Activated naive CD8-positive, alpha-beta T cell treated with anti-CD3 and anti-CD28 coated beads, Interleukin-2, amount 10 ng/mL, durations not matched to agents 7 days and 5 days (primary cell): Measurements from ENCODE around the gene RUNX1. TPM values are rescaled to one million over a fixed set of nuclear protein-coding genes. Genes with fewer than 3 reads are reported as not detected.
"Not testable (repeated sequence)": the region's sequence is repeated elsewhere in the genome, so short reads cannot be mapped to it uniquely, and the experiment has no call there.

Source experiments
- ATAC-seq: fragments of 150-1000 bp; cut with Tn5 transposase; one replicate; pipeline ENCODE4 v1.10.0; 2021; ENCODE audit warnings: low read depth, moderate library complexity
- POLR2A ChIA-PET: fragments of 350-600 bp; sonication (Branson Sonifier 250); formaldehyde crosslinking; loops from one replicate; lab custom pipeline; 2021; ENCODE audit warnings: antibody characterized with exemption; lab: Charles Lee
- DNase-seq: peaks from one replicate; pipeline ENCODE4 v3.0.0; 2021
- H3K27ac Mint-ChIP-seq: one replicate; pipeline ENCODE4 v1.8.0; 2022; ENCODE audit warnings: mild to moderate bottlenecking, mixed read lengths
- H3K27me3 Mint-ChIP-seq: one replicate; pipeline ENCODE4 v1.8.0; 2022; ENCODE audit warnings: mild to moderate bottlenecking, moderate library complexity, mixed read lengths
- H3K36me3 Mint-ChIP-seq: one replicate; pipeline ENCODE4 v1.8.0; 2021; ENCODE audit warnings: mild to moderate bottlenecking, mixed read lengths
- H3K4me1 Mint-ChIP-seq: one replicate; pipeline ENCODE4 v1.8.0; 2021; ENCODE audit warnings: mixed read lengths
- H3K4me3 Mint-ChIP-seq: one replicate; pipeline ENCODE4 v1.8.0; 2022; ENCODE audit warnings: mild to moderate bottlenecking, moderate library complexity, mixed read lengths
- H3K9me3 Mint-ChIP-seq: one replicate; pipeline ENCODE4 v1.8.0; 2021; ENCODE audit warnings: mixed read lengths
- total RNA-seq, 2 experiments: library from RNA; stranded (reverse); gene quantifications; one replicate each; pipeline ENCODE4 v1.2.3, GENCODE V29; 2021

Gene RUNX1
- total RNA-seq, 2 experiments from 2014 or later = 23.0 to 29.7 TPM

DNA sequence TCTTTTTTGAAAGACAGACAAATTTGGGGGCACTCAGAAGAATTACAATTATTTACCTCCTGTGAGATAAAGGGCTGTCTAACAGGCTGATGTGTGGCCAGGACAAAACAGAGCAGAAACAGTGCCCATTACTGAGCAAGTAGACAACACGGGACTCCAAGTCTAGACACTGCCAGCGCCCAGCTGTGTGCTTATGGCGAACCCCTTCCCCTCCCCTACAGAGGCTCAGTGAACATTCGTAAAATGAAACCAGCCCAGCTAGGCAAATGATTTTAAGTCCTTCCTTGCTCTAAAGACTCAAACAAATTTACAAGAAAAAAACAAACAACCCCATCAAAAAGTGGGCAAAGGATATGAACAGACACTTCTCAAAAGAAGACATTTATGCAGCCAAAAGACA is 91.1 kb downstream of the RUNX1 start:
- POLR2A ChIA-PET = no interaction called here
- peaks cover 18% of the 10 kb centered on the region for H3K4me1 Mint-ChIP-seq
- H3K27ac Mint-ChIP-seq = no peak overlapping the region
- H3K27me3 Mint-ChIP-seq = no peaks in the 10 kb centered on the region
- H3K4me3 Mint-ChIP-seq = no peak overlapping the region
- peaks cover 4% of the 10 kb centered on the region for H3K36me3 Mint-ChIP-seq
- DNase-seq (no peak), ATAC-seq (no peak)
- no peaks in the 10 kb centered on the region for H3K9me3 Mint-ChIP-seq

GRCh38 chr21:34956416-34957316 is 92.4 kb downstream of the RUNX1 start:
- Mint-ChIP-seq H3K27ac (no peak overlapping the region), H3K27me3 (no peaks in the 10 kb centered on the region), H3K4me3 (no peak overlapping the region), H3K4me1 (peaks cover 9% of the 10 kb centered on the region), H3K9me3 (no peaks in the 10 kb centered on the region), H3K36me3 (peaks cover 4% of the 10 kb centered on the region)
- POLR2A ChIA-PET = no interaction called here
- ATAC-seq (no peak), DNase-seq (no peak)

DNA sequence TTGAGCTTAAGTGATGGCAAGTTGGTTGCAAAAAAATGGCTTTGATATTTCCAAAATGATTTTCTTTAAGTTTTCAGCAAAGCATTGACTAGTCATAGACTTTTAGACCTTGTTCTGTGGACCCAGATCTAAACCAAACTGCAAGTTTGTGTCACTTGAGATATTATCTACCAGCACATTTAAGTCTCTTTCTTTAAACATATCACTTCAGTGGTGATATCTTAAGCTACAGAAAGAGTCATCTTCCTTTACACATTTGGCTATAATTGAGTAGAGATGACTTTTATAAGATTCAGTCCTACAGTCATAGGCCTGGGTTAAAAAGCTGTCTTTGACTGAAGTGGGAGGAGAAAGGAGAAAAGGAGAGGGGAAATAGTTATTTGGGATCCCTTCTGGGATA is 95.2 kb downstream of the RUNX1 start:
- Mint-ChIP-seq H3K9me3 (no peaks in the 10 kb centered on the region), H3K27me3 (no peaks in the 10 kb centered on the region), H3K4me1 (peaks cover 5% of the 10 kb centered on the region), H3K4me3 (no peak overlapping the region), H3K27ac (no peak overlapping the region), H3K36me3 (peaks cover 4% of the 10 kb centered on the region)
- POLR2A ChIA-PET = no interaction called here
- no peak for DNase-seq
- no peak for ATAC-seq

- POLR2A ChIA-PET = no interaction called here
- peaks cover 5% of the 10 kb centered on the region for H3K4me1 Mint-ChIP-seq
- no peaks in the 10 kb centered on the region for H3K9me3 Mint-ChIP-seq
- ATAC-seq (no peak), DNase-seq (no peak)
- H3K36me3 Mint-ChIP-seq = peaks cover 4% of the 10 kb centered on the region
- H3K4me3 Mint-ChIP-seq = no peak overlapping the region
- no peaks in the 10 kb centered on the region for H3K27me3 Mint-ChIP-seq
- no peak overlapping the region for H3K27ac Mint-ChIP-seq
These were observed 96.4 kb downstream of the RUNX1 start for GRCh38 chr21:34952701-34953100.

DNA sequence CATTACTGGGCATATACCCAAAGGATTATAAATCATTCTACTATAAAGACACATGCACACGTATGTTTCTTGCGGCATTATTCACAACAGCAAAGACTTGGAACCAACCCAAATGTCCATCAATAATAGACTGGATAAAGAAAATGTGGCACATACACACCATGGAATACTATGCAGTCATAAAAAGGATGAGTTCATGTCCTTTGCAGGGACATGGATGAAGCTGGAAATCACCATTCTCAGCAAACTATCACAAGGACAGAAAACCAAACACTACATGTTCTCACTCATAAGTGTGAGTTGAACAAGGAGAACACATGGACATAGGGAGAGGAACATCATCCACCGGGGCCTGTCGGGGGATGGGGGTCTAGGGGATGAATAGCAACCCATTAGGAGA is 97.2 kb downstream of the RUNX1 start:
- H3K36me3 Mint-ChIP-seq, H3K9me3 Mint-ChIP-seq, H3K27me3 Mint-ChIP-seq, DNase-seq, POLR2A ChIA-PET, H3K27ac Mint-ChIP-seq, H3K4me3 Mint-ChIP-seq, H3K4me1 Mint-ChIP-seq, ATAC-seq: not testable (repeated sequence)

DNA sequence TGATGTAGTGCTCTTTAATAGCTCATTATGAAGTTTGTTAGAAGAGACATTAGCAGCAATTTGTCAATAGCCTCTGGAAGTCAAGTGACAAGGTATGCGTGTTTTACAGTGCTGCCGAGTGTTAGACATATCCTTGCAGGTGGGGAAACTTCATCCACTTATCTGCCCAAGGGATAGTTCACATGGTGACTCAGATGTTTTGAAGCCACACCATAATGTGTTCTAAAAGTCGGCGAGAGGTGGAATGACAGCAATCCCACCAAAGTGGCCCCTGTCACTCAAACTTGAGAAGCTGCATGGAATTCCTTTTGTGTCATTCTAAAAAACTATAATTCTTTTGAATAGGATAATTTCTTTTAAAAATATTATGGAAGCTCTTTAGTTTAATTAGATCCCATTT is 98.1 kb downstream of the RUNX1 start:
- ATAC-seq (no peak), DNase-seq (no peak)
- Mint-ChIP-seq H3K4me3 (no peak overlapping the region), H3K9me3 (no peaks in the 10 kb centered on the region), H3K27ac (no peak overlapping the region), H3K36me3 (peaks cover 4% of the 10 kb centered on the region), H3K27me3 (no peaks in the 10 kb centered on the region), H3K4me1 (peaks cover 15% of the 10 kb centered on the region)
- POLR2A ChIA-PET = no interaction called here

GRCh38 chr21:34949499-34949898 is 99.6 kb downstream of the RUNX1 start:
- no peak for DNase-seq
- H3K4me3 Mint-ChIP-seq = no peak overlapping the region
- no peak overlapping the region for H3K27ac Mint-ChIP-seq

DNA sequence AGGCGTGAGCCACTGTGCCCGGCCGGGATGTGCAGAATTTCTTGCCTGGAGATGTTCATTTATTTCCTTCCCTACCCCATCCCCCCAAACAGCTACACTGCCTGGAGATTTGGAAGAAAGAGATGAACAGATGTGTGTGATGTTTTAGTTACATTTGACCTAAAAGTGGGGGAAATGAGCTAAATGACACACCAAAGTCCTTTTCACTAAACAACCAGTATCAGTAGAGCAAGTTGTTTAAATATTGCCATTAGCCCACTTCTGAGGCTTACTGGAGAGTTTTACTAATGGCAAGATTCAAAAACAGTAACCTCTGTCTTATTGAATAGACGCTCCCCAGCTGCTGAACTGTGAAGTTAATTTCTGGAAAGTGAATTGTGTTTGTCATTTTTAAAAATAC is 100.1 kb downstream of the RUNX1 start:
- Mint-ChIP-seq H3K27me3 (no peaks in the 10 kb centered on the region), H3K27ac (no peak overlapping the region), H3K36me3 (peaks cover 10% of the 10 kb centered on the region), H3K4me3 (no peak overlapping the region), H3K4me1 (peaks cover 25% of the 10 kb centered on the region), H3K9me3 (no peaks in the 10 kb centered on the region)
- ATAC-seq = no peak
- POLR2A ChIA-PET = no interaction called here
- DNase-seq = no peak

More at GRCh38 chr21:34949499-34949898, 99.6 kb downstream of the RUNX1 start:
- Mint-ChIP-seq H3K27me3 (no peaks in the 10 kb centered on the region), H3K36me3 (peaks cover 10% of the 10 kb centered on the region), H3K9me3 (no peaks in the 10 kb centered on the region), H3K4me1 (peaks cover 25% of the 10 kb centered on the region)
- no peak for ATAC-seq
- POLR2A ChIA-PET = no interaction called here

- Mint-ChIP-seq H3K27me3 (no peaks in the 10 kb centered on the region), H3K36me3 (peaks cover 10% of the 10 kb centered on the region), H3K4me1 (peaks cover 27% of the 10 kb centered on the region), H3K27ac (no peak overlapping the region), H3K4me3 (no peak overlapping the region), H3K9me3 (no peaks in the 10 kb centered on the region)
- no peak for ATAC-seq
- POLR2A ChIA-PET = no interaction called here
- no peak for DNase-seq
These were observed 100.9 kb downstream of the RUNX1 start for GRCh38 chr21:34948157-34948556.

- Mint-ChIP-seq H3K27ac (no peak overlapping the region), H3K36me3 (peaks cover 10% of the 10 kb centered on the region), H3K4me1 (peaks cover 27% of the 10 kb centered on the region), H3K27me3 (no peaks in the 10 kb centered on the region), H3K9me3 (no peaks in the 10 kb centered on the region), H3K4me3 (no peak overlapping the region)
- ATAC-seq (peak; percentile 34), DNase-seq (no peak)
- POLR2A ChIA-PET = no interaction called here
These were observed 102.1 kb downstream of the RUNX1 start for GRCh38 chr21:34946916-34947534.

GRCh38 chr21:34946385-34946840 is 102.7 kb downstream of the RUNX1 start:
- H3K9me3 Mint-ChIP-seq = no peaks in the 10 kb centered on the region
- POLR2A ChIA-PET = interaction anchor here (1.2 kb wide), 1 partner anchor 10 kb away, joined by 4 read pairs; no protein-coding TSS in a partner anchor
- DNase-seq = no peak
- no peak overlapping the region for H3K4me3 Mint-ChIP-seq
- H3K4me1 Mint-ChIP-seq = peaks cover 27% of the 10 kb centered on the region
- no peaks in the 10 kb centered on the region for H3K27me3 Mint-ChIP-seq
- H3K27ac Mint-ChIP-seq = peak overlapping the region; percentile 64
- peak; percentile 70 for ATAC-seq
- H3K36me3 Mint-ChIP-seq = peaks cover 10% of the 10 kb centered on the region

DNA sequence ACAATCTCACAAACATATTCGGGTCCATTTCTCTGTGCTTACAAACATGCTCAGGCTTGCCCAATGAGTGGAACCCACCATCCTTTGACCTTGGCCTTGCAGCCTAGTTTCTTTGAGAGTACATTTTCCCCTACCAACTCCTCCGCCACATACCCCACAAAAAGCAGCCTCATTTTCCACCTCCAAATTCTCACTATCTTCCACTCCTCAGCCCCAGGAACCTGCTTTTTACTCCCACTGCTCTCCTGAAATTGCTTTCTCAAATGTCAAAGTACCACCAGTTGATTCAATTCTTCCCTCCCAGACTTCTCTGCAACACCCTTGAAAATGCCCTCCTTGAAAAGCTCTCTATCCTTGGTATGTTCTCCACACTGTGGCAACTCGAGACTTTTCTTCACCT is 103.8 kb downstream of the RUNX1 start:
- H3K36me3 Mint-ChIP-seq = peaks cover 10% of the 10 kb centered on the region
- no peak overlapping the region for H3K4me3 Mint-ChIP-seq
- no peaks in the 10 kb centered on the region for H3K9me3 Mint-ChIP-seq
- DNase-seq (no peak), ATAC-seq (no peak)
- H3K4me1 Mint-ChIP-seq = peaks cover 29% of the 10 kb centered on the region
- peak overlapping the region; percentile 3 for H3K27ac Mint-ChIP-seq
- POLR2A ChIA-PET = interaction anchor here (1.2 kb wide), 1 partner anchor 9 kb away, joined by 4 read pairs; no protein-coding TSS in a partner anchor
- H3K27me3 Mint-ChIP-seq = peaks cover 3% of the 10 kb centered on the region

DNA sequence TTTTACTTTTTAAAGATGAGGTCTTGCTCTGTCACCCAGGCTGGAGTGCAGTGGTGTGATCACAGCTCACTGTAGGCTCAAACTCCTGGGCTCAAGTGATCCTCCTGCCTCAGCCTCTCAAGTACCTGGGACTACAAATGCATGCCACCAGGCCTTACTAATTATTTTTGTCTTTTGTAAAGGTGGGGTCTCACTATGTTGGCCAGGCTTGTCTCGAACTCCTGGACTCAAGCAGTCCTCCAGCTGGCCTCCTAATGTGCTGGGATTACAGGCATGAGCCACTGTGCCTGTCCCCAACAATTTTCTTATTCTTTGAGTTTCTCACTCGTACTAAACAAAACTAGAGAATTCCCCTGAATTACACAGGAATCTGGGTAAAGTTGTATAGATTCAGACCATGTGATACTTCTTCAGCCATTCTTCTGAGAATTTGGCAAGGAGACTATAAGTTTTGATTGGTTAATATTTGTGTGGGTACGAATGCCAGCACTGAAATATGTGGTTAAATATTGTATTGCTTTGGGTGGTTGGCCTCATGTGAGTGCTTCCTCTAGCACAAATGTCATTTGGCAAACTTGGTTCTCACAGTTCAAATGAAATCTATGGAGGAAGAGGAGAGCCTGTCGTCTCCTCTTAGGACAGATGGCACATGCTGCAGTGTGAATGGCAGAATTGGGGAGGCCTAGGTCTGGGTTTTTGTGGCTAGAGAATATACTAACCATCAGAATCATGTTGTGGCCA is 104.9 kb downstream of the RUNX1 start:
- ATAC-seq (no peak), DNase-seq (no peak)
- Mint-ChIP-seq H3K9me3 (no peaks in the 10 kb centered on the region), H3K27me3 (peaks cover 3% of the 10 kb centered on the region), H3K36me3 (peaks cover 10% of the 10 kb centered on the region), H3K4me1 (peaks cover 29% of the 10 kb centered on the region), H3K4me3 (no peak overlapping the region), H3K27ac (no peak overlapping the region)
- POLR2A ChIA-PET = no interaction called here
